Measurements from ENCODE around the gene MUC16. TPM values are rescaled to one million over a fixed set of nuclear protein-coding genes. Genes with fewer than 3 reads are reported as not detected.

The MUC16 gene
- total and polyA plus RNA-seq, 4 donors, result under 0.01 TPM; not detected in 3

GRCh38 chr19:9052894-9053293 lies 42.7 kb upstream of the MUC16 start:
- no peak overlapping the region for H3K9ac ChIP-seq (ENCODE audit: low read depth in 1 of 2, low read length in 2 of 2)
- TF ChIP-seq ATF3 (IDR thresholded peaks at IDR 0.05), result no peak
- TF ChIP-seq TAF1 (conservative IDR thresholded peaks at IDR 0.05), result no peak
- peaks cover 0 to 1% (median 0%) of the 10 kb centered on the region in 4 donors for H3K9me3 ChIP-seq (ENCODE audit: control insufficient read depth in 4 of 4, low read length in 3 of 4)
- H3K4me1 ChIP-seq (ENCODE audit: control insufficient read depth in 4 of 4, insufficient read depth in 4 of 4, low read length in 3 of 4), result no peaks in the 10 kb centered on the region
- H3K27ac ChIP-seq (ENCODE audit: low read depth in 1 of 2, low read length in 2 of 2), result no peak overlapping the region
- DNase-seq (ENCODE audit: low spot score), result no peak
- no peak overlapping the region for H3K4me3 ChIP-seq (ENCODE audit: low read depth in 1 of 3, low read length in 3 of 3)
- no peaks in the 10 kb centered on the region for H3K27me3 ChIP-seq (ENCODE audit: control insufficient read depth in 4 of 4, insufficient read depth in 4 of 4, low read length in 3 of 4)
- no peaks in the 10 kb centered on the region for H3K36me3 ChIP-seq (ENCODE audit: control insufficient read depth in 4 of 4, insufficient read depth in 3 of 4, low read depth in 1 of 4, low read length in 3 of 4)
- WGBS, result 80% methylated on average over 4 of the region's 4 CpGs

DNA sequence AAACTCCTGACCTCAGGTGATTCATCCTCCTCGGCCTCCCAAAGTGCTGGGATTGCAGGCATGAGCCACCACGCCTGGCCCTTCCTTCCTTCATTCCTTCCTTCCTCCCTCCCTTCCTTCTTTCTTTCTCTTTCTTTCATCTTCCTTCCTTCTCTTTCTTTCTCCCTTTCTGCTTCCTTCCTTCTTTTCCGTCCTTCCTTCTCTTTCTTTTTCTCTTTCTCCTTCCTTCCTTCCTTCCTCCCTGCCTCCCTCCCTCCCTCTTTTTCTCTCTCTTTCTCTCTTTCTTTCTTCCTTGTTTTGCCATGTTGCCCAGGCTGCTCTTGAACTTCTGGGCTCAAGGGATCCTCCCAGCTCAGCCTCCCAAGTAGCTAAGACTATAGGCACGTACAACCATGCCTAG lies 36.5 kb upstream of the MUC16 start:
- no peak for DNase-seq (ENCODE audit: low spot score)
- no peak for TF ChIP-seq YY1 (IDR thresholded peaks at IDR 0.05)
- no peak for TF ChIP-seq SP1 (IDR thresholded peaks at IDR 0.05)
- no peak for TF ChIP-seq HNF4G (IDR thresholded peaks at IDR 0.05)
- TF ChIP-seq, protein P1, sequence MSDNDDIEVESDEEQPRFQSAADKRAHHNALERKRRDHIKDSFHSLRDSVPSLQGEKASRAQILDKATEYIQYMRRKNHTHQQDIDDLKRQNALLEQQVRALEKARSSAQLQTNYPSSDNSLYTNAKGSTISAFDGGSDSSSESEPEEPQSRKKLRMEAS (IDR thresholded peaks at IDR 0.05), result no peak
- TF ChIP-seq TAF1 (conservative IDR thresholded peaks at IDR 0.05), result no peak
- no peak for TF ChIP-seq JUND (IDR thresholded peaks at IDR 0.05)
- no peak for TF ChIP-seq GABPA (IDR thresholded peaks at IDR 0.05 in 1 of 2, conservative IDR thresholded peaks at IDR 0.05 in 1 of 2)
- no peak for TF ChIP-seq HNF4A (conservative IDR thresholded peaks at IDR 0.05)
- TF ChIP-seq ATF3 (IDR thresholded peaks at IDR 0.05), result no peak
- TF ChIP-seq RAD21 (IDR thresholded peaks at IDR 0.05), result no peak
- TF ChIP-seq, protein P2, sequence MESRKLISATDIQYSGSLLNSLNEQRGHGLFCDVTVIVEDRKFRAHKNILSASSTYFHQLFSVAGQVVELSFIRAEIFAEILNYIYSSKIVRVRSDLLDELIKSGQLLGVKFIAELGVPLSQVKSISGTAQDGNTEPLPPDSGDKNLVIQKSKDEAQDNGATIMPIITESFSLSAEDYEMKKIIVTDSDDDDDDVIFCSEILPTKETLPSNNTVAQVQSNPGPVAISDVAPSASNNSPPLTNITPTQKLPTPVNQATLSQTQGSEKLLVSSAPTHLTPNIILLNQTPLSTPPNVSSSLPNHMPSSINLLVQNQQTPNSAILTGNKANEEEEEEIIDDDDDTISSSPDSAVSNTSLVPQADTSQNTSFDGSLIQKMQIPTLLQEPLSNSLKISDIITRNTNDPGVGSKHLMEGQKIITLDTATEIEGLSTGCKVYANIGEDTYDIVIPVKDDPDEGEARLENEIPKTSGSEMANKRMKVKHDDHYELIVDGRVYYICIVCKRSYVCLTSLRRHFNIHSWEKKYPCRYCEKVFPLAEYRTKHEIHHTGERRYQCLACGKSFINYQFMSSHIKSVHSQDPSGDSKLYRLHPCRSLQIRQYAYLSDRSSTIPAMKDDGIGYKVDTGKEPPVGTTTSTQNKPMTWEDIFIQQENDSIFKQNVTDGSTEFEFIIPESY (IDR thresholded peaks at IDR 0.05), result no peak
- no peak for TF ChIP-seq FOXA2 (IDR thresholded peaks at IDR 0.05)
- TF ChIP-seq NR2F2 (IDR thresholded peaks at IDR 0.05), result no peak
- 64% methylated on average over 4 of the region's 4 CpGs for WGBS

DNA sequence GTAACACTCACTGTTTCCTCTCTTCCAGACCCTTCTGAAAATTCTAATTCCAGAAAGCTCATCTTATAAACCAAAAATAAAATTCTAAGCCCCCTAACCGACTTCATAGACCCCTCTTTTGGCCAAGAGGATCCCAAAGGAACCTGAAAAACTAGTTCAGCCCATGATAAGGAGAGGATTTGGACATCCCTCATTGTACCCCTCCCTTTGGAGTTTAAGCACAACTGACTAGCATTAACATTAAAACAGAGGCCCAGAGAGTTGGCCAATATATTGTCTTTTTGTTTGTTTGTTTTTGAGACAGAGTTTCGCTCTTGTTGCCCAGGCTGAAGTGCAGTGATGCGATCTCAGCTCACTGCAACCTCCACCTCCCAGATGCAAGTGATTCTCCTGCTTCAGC lies 34.2 kb upstream of the MUC16 start:
- no peaks in the 10 kb centered on the region for H3K36me3 ChIP-seq (ENCODE audit: control insufficient read depth in 4 of 4, insufficient read depth in 3 of 4, low read depth in 1 of 4, low read length in 3 of 4)
- no peak for DNase-seq (ENCODE audit: low spot score)
- TF ChIP-seq EGR1 (IDR thresholded peaks at IDR 0.05; ENCODE audit: low read depth in 2 of 2), result no peak
- TF ChIP-seq YY1 (IDR thresholded peaks at IDR 0.05), result no peak
- TF ChIP-seq HNF4A (conservative IDR thresholded peaks at IDR 0.05), result no peak
- TF ChIP-seq, protein P2 (IDR thresholded peaks at IDR 0.05), result no peak
- TF ChIP-seq CTCF (IDR thresholded peaks at IDR 0.05; ENCODE audit: low read depth, low read length, missing input control), result no peak
- no peak for TF ChIP-seq NR2F2 (IDR thresholded peaks at IDR 0.05)
- no peak for TF ChIP-seq FOXA1 (IDR thresholded peaks at IDR 0.05)
- TF ChIP-seq REST (IDR thresholded peaks at IDR 0.05), result no peak
- 61% methylated on average over 3 of the region's 3 CpGs for WGBS
- no peak overlapping the region for H3K27ac ChIP-seq (ENCODE audit: low read depth in 1 of 2, low read length in 2 of 2)
- no peak overlapping the region for H3K4me3 ChIP-seq (ENCODE audit: low read depth in 1 of 3, low read length in 3 of 3)
- no peak overlapping the region for H3K9ac ChIP-seq (ENCODE audit: low read depth in 1 of 2, low read length in 2 of 2)
- no peaks in the 10 kb centered on the region for H3K27me3 ChIP-seq (ENCODE audit: control insufficient read depth in 4 of 4, insufficient read depth in 4 of 4, low read length in 3 of 4)
- no peaks in the 10 kb centered on the region for H3K9me3 ChIP-seq (ENCODE audit: control insufficient read depth in 4 of 4, low read length in 3 of 4)
- H3K4me1 ChIP-seq (ENCODE audit: control insufficient read depth in 4 of 4, insufficient read depth in 4 of 4, low read length in 3 of 4), result no peaks in the 10 kb centered on the region

More for the DNA sequence above, 36.5 kb upstream of the MUC16 start:
- H3K27me3 ChIP-seq (ENCODE audit: control insufficient read depth in 4 of 4, insufficient read depth in 4 of 4, low read length in 3 of 4), result no peaks in the 10 kb centered on the region
- H3K4me3 ChIP-seq (ENCODE audit: low read depth in 1 of 3, low read length in 3 of 3), result no peak overlapping the region
- no peaks in the 10 kb centered on the region for H3K36me3 ChIP-seq (ENCODE audit: control insufficient read depth in 4 of 4, insufficient read depth in 3 of 4, low read depth in 1 of 4, low read length in 3 of 4)
- no peak overlapping the region for H3K9ac ChIP-seq (ENCODE audit: low read depth in 1 of 2, low read length in 2 of 2)
- H3K9me3 ChIP-seq (ENCODE audit: control insufficient read depth in 4 of 4, low read length in 3 of 4), result no peaks in the 10 kb centered on the region
- no peaks in the 10 kb centered on the region for H3K4me1 ChIP-seq (ENCODE audit: control insufficient read depth in 4 of 4, insufficient read depth in 4 of 4, low read length in 3 of 4)
- no peak overlapping the region for H3K27ac ChIP-seq (ENCODE audit: low read depth in 1 of 2, low read length in 2 of 2)

Data from liver (tissue), 9 donors.